C4-2B (cell line): ENCODE measurements around the gene TRPM8.

ENCODE experiments used
- ZFX ChIP-seq: fragments of 450-650 bp; IDR thresholded peaks from 2 replicates; pipeline ENCODE4 v1.6.1; 2017
- TF ChIP-seq, protein P1 (sequence below): fragments of 450-650 bp; conservative IDR thresholded peaks from 2 replicates; pipeline ENCODE4 v1.5.1; 2017; ENCODE audit warnings: mild to moderate bottlenecking

DNA sequence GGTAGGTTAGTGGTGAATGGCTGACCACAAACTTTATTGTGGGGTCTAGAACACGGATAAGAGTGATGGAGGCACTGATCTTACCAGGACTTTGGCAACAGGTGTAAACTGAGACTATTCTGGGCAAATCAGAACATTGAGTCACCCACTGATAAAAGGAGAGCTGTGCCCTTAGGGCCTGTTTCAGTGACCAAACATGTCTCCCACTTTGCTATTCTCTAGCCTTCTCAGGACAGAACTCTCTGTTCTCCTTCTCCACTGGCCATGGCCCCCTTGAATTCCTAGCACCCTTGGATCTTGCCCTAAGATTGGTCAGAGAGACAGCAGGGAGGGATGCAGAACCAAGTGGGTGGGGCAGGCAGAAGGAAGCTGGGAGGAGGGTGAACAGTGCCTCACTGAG, 18.3 kb downstream of the TRPM8 start:
- TF ChIP-seq, protein P1, sequence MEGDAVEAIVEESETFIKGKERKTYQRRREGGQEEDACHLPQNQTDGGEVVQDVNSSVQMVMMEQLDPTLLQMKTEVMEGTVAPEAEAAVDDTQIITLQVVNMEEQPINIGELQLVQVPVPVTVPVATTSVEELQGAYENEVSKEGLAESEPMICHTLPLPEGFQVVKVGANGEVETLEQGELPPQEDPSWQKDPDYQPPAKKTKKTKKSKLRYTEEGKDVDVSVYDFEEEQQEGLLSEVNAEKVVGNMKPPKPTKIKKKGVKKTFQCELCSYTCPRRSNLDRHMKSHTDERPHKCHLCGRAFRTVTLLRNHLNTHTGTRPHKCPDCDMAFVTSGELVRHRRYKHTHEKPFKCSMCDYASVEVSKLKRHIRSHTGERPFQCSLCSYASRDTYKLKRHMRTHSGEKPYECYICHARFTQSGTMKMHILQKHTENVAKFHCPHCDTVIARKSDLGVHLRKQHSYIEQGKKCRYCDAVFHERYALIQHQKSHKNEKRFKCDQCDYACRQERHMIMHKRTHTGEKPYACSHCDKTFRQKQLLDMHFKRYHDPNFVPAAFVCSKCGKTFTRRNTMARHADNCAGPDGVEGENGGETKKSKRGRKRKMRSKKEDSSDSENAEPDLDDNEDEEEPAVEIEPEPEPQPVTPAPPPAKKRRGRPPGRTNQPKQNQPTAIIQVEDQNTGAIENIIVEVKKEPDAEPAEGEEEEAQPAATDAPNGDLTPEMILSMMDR: no peak
- TF ChIP-seq ZFX: no peak
